G401.6 (cell line): ENCODE measurements around the gene SGCA.

Experiments used
- FAIRE-seq: peaks from 2 replicates; lab custom pipeline; 2012; peaks lifted over from hg19 to GRCh38; lab: Jason Lieb, UNC

Gene SGCA

GRCh38 chr17:50167371-50167770 is 1.6 kb downstream of the SGCA start:
- no peak for FAIRE-seq

- FAIRE-seq = no peak
Measured at GRCh38 chr17:50168319-50168718, 2.5 kb downstream of the SGCA start.

- FAIRE-seq = no peak
Measured at GRCh38 chr17:50169121-50169764, 3.4 kb downstream of the SGCA start.

DNA sequence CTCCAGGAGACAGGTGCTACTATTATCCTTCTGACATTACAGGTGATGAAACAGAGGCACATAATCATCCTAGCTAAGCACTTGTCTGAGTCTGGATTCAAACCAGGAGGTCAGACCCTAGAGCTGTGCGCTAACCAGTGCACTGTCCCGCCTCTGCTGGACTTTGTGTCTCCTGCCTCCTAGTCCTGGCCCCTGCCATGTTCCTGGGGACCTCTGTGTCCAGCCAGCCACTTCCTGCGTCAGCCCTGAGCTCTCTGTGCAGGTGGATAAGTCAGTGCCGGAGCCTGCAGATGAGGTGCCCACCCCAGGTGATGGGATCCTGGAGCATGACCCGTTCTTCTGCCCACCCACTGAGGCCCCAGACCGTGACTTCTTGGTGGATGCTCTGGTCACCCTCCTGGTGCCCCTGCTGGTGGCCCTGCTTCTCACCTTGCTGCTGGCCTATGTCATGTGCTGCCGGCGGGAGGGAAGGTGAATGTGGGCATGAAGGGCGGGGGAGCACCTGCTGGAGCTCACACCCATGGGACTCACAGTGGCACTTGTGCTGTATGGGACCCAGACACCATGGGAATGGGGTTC is 4.2 kb downstream of the SGCA start:
- FAIRE-seq = no peak

GRCh38 chr17:50170662-50171370 is 5.0 kb downstream of the SGCA start:
- no peak for FAIRE-seq

- FAIRE-seq = no peak
Measured at GRCh38 chr17:50171371-50172071, 5.7 kb downstream of the SGCA start.

- FAIRE-seq = no peak
Measured at GRCh38 chr17:50172130-50172529, 6.3 kb downstream of the SGCA start.

GRCh38 chr17:50172936-50173334 is 7.1 kb downstream of the SGCA start:
- no peak for FAIRE-seq

DNA sequence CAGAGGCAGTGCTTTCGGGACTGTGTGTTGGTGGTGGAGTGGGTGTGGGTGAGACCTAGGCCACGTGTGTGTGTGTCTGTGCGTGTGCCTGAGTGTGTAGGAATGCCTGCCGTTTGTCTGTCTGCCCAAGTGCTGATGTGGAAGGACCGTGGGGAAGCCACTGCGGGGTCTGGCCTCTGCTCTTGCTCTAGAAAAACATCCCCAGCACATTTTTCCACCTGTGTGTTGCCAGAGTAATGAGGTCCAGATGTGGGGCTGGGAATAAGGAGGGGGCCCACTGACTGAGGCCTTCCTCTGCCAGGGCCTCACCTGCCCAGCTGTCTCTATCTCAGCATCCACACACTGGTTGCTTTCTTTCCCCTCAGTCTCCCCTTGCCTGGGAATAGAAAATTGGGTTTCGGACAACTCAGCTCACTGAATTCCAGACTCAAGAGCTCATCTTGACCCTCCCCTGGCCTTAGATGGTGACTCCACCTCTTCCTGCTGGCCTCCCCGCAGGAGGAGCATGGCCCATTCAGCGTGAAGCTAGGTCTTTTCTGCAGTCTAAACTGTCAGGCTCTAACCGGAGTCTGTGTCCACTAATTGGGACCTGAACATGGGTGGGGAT is 7.6 kb downstream of the SGCA start:
- FAIRE-seq = no peak

DNA sequence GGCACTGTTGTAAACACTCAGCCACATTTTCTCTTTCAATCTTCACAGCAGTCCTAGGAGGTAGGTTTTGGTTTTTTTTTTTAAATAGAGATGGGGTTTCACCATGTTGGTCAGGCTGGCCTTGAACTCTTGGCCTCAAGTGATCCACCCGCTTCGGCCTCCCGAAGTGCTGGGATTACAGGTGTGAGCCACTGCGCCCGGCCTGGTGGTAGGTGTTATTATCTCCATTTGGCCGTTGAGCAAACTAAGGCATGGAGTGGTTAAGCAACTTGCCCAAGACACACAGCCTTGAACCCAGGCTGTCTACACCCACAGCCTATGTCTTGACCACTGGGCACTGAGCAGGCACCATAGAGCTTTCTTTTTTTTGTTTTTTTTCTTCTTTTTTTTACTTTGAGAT is 8.6 kb downstream of the SGCA start:
- no peak for FAIRE-seq

- FAIRE-seq = no peak
Measured at GRCh38 chr17:50175035-50175807, 9.4 kb downstream of the SGCA start.

DNA sequence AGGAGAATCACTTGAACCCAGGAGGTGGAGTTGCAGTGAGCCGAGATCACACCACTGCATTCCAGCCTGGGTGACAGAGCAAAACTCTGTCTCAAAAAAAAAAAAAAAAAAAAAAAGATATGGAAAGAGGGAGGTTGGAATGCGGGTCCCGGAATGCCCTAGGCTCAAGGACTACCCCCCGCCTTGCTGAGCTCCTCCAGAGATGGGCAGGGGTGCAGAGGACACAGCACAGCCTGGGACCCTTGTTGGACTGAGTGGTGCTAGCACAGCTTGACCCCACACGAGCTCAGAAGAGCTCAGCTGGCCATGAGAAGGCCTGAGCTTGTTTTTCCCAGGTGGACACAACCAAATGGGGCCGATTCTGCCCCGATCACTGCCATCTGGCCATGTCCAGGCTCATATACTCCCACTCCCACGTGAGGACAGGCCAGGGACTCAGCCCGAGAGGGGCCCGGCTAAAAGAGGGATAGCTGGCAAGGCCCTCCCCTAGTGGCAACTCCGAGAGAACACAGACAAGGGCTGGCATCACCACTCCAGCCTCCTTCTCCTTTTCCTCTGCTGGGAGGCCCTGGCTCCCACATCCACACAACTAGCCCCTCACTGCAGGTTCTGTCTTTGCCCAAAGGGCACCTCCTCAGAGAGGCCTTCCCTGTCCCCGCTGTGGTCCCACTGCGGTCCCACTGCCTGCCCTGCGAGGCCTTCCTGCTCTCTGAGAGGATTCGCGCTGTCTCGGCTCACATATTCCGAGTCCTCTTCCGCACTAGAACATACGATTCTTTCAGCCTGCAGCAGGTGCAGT is 11.0 kb downstream of the SGCA start:
- no peak for FAIRE-seq

DNA sequence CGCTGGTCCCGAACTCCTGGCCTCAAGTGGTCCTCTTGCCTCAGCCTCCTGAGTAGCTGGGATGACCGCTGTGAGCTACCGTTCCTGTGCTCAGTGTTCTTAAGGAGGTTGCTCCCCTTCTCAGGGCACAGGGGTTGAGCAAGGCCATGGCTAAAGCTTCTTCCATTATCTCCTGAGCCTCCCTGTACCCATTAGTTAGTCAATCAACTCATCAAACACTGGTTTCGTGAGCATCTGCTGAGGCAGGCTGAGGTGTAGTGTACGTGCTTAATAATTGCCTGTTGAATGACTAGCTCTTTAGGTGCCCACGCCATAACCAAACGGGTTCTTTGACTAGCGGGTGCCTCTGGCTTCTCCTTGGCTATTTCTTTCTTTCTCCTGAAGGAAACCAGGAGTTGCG is 11.7 kb downstream of the SGCA start:
- no peak for FAIRE-seq

- FAIRE-seq = no peak
Measured at GRCh38 chr17:50177983-50178834, 12.4 kb downstream of the SGCA start.

GRCh38 chr17:50180111-50180510 is 14.3 kb downstream of the SGCA start:
- FAIRE-seq = no peak

DNA sequence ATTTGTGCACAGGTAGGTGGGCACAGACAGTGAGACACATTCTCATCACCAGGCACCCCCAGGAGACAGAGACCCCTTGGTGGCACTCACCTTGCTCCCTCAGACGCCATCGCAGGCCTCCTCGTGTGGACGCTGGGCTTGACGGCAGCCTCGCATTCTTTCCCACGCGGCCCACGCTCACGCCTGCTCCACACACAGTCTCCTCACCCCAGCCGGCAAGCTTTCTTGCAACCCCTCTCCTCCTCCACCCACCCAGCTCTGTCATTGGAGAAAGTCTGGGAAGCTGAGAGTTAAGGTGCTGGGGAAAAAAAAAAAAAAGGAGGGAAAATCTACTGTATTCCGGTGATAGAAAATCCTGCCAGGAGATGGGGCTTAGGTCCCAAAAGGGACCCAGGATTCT is 14.8 kb downstream of the SGCA start:
- FAIRE-seq = no peak

GRCh38 chr17:50181144-50181543 is 15.3 kb downstream of the SGCA start:
- FAIRE-seq = no peak

GRCh38 chr17:50181591-50182560 is 16.1 kb downstream of the SGCA start:
- no peak for FAIRE-seq
